Measurements from ENCODE around the gene OVOL1.
A peak's percentile ranks its signal among the peaks of the same experiment; 100 is the strongest.
"Not testable (repeated sequence)": the region's sequence is repeated elsewhere in the genome, so short reads cannot be mapped to it uniquely, and the experiment has no call there.

OVOL1 gene

DNA sequence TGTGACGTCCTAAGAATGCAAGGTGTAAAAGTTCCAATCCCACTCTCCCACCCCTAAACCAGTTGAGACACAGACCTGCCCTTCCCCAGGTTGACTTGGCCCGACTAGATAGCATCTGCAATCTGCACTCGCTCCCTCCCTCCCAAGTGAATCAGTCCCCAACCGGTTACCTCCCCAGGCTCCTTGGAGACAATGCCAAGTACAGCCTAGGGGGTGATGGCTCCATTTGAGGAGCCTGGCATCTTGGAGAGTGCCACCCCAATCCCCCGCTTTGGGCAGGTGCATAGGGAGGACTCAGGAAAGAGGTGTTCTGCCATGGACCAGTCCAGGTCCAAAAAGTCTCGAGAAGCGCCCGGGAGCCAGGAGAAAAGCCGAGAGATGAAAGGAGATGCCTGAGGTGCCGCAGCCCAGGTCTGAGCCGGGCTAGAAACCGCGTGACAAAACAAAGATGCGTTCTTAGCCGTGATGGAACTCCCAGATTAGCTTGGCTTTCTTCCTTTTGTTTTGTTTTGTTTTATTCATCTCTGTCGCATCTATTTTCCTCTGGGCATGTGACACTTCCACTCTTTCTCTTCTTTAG, 28.2 kb downstream of the OVOL1 start:
- DNase-seq (ENCODE audit: low spot score): no peak

GRCh38 chr11:65816696-65817095, 29.8 kb downstream of the OVOL1 start:
- DNase-seq (ENCODE audit: low spot score): no peak

GRCh38 chr11:65817312-65817834, 30.5 kb downstream of the OVOL1 start:
- no peak for DNase-seq (ENCODE audit: low spot score)

GRCh38 chr11:65817835-65818680, 31.2 kb downstream of the OVOL1 start:
- peak; percentile 88 for DNase-seq (ENCODE audit: low spot score)

- no peak for DNase-seq (ENCODE audit: low spot score)
These were observed 34.2 kb downstream of the OVOL1 start for GRCh38 chr11:65821107-65821506.

GRCh38 chr11:65822776-65823528, 36.1 kb downstream of the OVOL1 start:
- no peak for DNase-seq (ENCODE audit: low spot score)

DNA sequence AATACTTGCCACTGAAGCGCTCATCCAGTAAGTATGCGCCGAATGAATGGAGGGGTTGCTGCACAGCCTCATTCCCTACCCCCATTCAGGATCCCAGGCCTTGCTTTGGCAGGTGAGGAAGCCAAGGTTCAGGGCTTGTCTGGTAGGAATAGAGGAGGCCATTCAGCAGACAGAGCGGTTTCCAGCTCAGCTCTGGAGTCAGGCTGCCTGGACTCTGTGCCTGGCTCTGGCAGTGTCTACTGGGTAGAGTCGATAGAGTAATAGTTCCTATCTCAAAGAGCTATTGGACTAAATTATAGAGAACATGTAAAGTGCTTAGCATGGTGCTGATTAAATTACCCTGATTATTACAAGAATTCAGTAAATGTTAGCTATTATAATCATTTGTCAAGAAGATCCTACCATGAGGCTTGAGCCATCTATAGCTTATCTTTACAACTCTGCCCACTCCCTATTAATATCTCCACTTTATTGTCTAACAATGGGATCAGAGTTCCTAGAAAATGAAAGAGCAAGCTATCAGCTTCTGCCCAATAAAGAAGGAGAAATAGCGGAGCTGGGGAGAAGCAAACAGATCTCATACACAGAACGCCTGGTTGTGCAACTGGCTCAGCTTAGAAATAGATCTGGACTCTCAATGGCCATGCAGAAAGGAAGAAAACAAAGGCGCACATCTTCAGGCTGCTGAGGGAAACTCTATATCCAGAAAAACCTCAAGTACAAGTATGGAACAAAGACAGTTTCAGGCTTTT, 40.3 kb downstream of the OVOL1 start:
- no peak for DNase-seq (ENCODE audit: low spot score)

GRCh38 chr11:65829459-65829858, 42.6 kb downstream of the OVOL1 start:
- no peak for DNase-seq (ENCODE audit: low spot score)

- not testable (repeated sequence) for DNase-seq (ENCODE audit: low spot score)
These were observed 45.4 kb downstream of the OVOL1 start for GRCh38 chr11:65832231-65832630.

GRCh38 chr11:65833297-65834030, 46.6 kb downstream of the OVOL1 start, which contains the start of gene SNX32:
Gene SNX32 (plus strand): TSS chr11:65833963. CDS start chr11:65834066, 103 bp downstream.
- DNase-seq (ENCODE audit: low spot score): peak; percentile 100

GRCh38 chr11:65834202-65834601, 47.3 kb downstream of the OVOL1 start:
- no peak for DNase-seq (ENCODE audit: low spot score)

DNA sequence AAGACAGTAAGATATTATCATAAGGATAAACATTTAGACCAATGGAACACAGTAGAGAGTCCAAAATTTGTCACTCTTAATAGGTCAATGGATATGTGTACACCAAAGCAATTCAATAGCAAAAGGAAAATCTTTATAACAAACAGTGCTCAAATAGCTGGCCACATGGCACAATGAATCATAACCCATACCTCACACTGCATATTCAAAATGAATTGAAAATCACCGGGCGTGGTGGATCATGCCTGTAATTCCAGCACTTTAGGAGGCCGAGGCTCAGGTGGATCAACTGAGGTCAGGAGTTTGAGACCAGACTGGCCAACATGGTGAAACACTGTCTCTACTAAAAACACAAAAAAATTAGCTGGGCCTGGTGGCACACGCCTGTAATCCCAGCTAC, 55.3 kb downstream of the OVOL1 start:
- DNase-seq (ENCODE audit: low spot score): no peak

- no peak for DNase-seq (ENCODE audit: low spot score)
These were observed 56.9 kb downstream of the OVOL1 start for GRCh38 chr11:65843811-65844210.

DNA sequence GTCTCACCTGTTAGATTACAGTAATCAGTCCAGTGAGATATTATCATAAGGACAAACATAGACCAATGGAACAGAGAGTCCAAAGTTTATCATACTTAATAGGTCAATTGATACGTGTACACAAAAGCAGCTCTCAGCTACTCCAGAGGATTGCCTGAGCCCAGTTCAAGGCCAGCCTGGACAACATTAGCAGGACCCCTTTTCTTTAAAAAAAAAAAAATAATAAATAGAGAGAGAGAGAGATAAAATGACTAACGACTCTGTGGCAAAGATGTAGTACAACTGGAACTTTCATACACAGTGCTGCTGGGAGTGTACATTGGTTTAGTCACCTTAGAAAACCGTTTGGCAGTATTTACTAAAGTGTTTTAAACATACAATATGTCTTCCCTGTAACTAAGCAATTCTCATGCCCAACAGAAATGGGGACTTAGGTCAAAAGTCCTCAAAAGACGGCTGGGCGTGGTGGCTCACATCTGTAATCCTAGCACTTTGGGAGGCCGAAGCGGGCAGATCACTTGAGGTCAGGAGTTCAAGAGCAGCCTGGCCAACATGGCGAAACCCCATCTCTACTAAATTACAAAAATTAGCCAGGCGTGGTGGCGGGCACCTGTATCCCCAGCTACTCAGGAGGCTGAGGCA, 57.5 kb downstream of the OVOL1 start:
- DNase-seq (ENCODE audit: low spot score): no peak
